K562 (cell line): ENCODE measurements around the gene TPD52L1. TPM values are rescaled to one million over a fixed set of nuclear protein-coding genes. Genes with fewer than 3 reads are reported as not detected.

Experiments used
- ATAC-seq: fragments of 200-7000 bp; cut with Tn5 transposase; 3 replicates; pipeline ENCODE4 v1.9.1; 2020; ENCODE audit warnings: moderate library complexity
- BruUV-seq: library from RNA; stranded (reverse); fragments of 400-500 nt; replicated peaks from 2 replicates; lab custom pipeline; 2021; lab: Mats Ljungman, UMichigan
- CTCF ChIA-PET: fragments of 300-600 bp; formaldehyde crosslinking; extraction: SDS; loops from one replicate; lab custom pipeline; 2021; ENCODE audit warnings: low intra/inter-chr PET ratio; lab: Yijun Ruan, JAX
- POLR2A ChIA-PET: fragments of 300-600, 350-650 bp; sonication (Branson Sonifier 250); formaldehyde crosslinking; extraction: SDS; loops from one replicate; lab custom pipeline; 2021; ENCODE audit warnings: antibody characterized with exemption, inconsistent platforms; lab: Yijun Ruan, JAX
- DNase-seq, 4 experiments: peaks; one replicate each; pipeline versions ENCODE4 v3.0.0 to v3.0.0-alpha.2; 2011 to 2018; ENCODE audit warnings: low spot score in 3 of 4, mixed read lengths in 3 of 4; ENCODE audit errors: extremely low read depth in 1 of 4
- FAIRE-seq: peaks from 2 replicates; lab custom pipeline; 2011; peaks lifted over from hg19 to GRCh38; lab: Jason Lieb, UNC
- H2AFZ ChIP-seq: 2 replicates; pipeline ENCODE4 v1.6.0; 2011; ENCODE audit warnings: low read depth, low read length, control low read depth, inconsistent platforms
- H3K27ac ChIP-seq: fragments of 200-600 bp; 3 replicates; pipeline ENCODE4 v1.8.0; 2011; ENCODE audit warnings: low read depth, mild to moderate bottlenecking, control low read depth, inconsistent platforms, low read length, moderate library complexity, mixed read lengths; ENCODE audit errors: extremely low read depth
- H3K27me3 ChIP-seq, 2 experiments: fragments of 300-600 bp in 1 of 2; 2 replicates in 1 of 2; 3 replicates in 1 of 2; pipeline versions ENCODE4 v1.6.0 to v1.8.0; 2011; ENCODE audit warnings: inconsistent platforms in 2 of 2, low read length in 2 of 2, mild to moderate bottlenecking in 1 of 2, mixed read lengths in 1 of 2, moderate library complexity in 1 of 2; ENCODE audit not compliant: control insufficient read depth in 2 of 2, insufficient read depth in 2 of 2
- H3K36me3 ChIP-seq: fragments of 300-600 bp; 3 replicates; pipeline ENCODE4 v1.8.0; 2011; ENCODE audit warnings: mild to moderate bottlenecking, low read length, inconsistent platforms; ENCODE audit not compliant: control insufficient read depth, insufficient read depth
- H3K4me1 ChIP-seq, 2 experiments: fragments of 200-600 bp in 1 of 2; replicated peaks in 1 of 2; 2 replicates in 1 of 2; 3 replicates in 1 of 2; pipeline versions ENCODE4 v1.5.1 to v1.8.0; 2011; ENCODE audit warnings: inconsistent platforms in 2 of 2, low read length in 2 of 2, mild to moderate bottlenecking in 1 of 2, mixed read lengths in 1 of 2, moderate library complexity in 1 of 2; ENCODE audit not compliant: control insufficient read depth in 2 of 2, insufficient read depth in 2 of 2
- H3K4me2 ChIP-seq: 2 replicates; pipeline ENCODE4 v1.6.1; 2011; ENCODE audit warnings: low read length, control low read depth, inconsistent platforms, mixed read lengths; ENCODE audit not compliant: insufficient read depth
- H3K4me3 ChIP-seq: fragments of 200-600 bp; sonication (generic), shearing (Covaris generic); 2 replicates; pipeline ENCODE4 v1.5.1; 2016; ENCODE audit warnings: control low read depth, inconsistent platforms
- H3K79me2 ChIP-seq: fragments of 200-600 bp; 3 replicates; pipeline ENCODE4 v1.8.0; 2011; ENCODE audit warnings: low read length, inconsistent platforms; ENCODE audit not compliant: control insufficient read depth, insufficient read depth
- H3K9ac ChIP-seq, 2 experiments: 2 replicates each; pipeline versions ENCODE4 v1.6.0 to v1.6.1; 2011; ENCODE audit warnings: low read depth in 2 of 2, low read length in 2 of 2, control low read depth in 1 of 2, inconsistent platforms in 1 of 2, mild to moderate bottlenecking in 1 of 2, mixed read lengths in 1 of 2; ENCODE audit not compliant: insufficient read depth in 1 of 2
- H3K9me1 ChIP-seq: one replicate; pipeline ENCODE4 v1.6.0; 2011; ENCODE audit warnings: inconsistent platforms, mild to moderate bottlenecking, low read length, moderate library complexity; ENCODE audit not compliant: control insufficient read depth, insufficient read depth
- H3K9me3 ChIP-seq: replicated peaks from 2 replicates; pipeline ENCODE4 v1.5.1; 2011; ENCODE audit warnings: low read depth, low read length, inconsistent platforms; ENCODE audit not compliant: control insufficient read depth, insufficient read depth
- H4K20me1 ChIP-seq: replicated peaks from 2 replicates; pipeline ENCODE4 v1.6.1; 2011; ENCODE audit warnings: low read length, inconsistent platforms, mixed read lengths; ENCODE audit not compliant: control insufficient read depth, insufficient read depth
- C11orf30 ChIP-seq: fragments of 450-650 bp; IDR thresholded peaks from 2 replicates; pipeline ENCODE4 v1.6.1; 2016; ENCODE audit warnings: low read depth, mild to moderate bottlenecking
- MAFF ChIP-seq: IDR thresholded peaks from 2 replicates; pipeline ENCODE4 v1.6.1; 2012; ENCODE audit warnings: low read length, improper control_type of control experiment
- MAFG ChIP-seq: fragments of 450-650 bp; conservative IDR thresholded peaks from 2 replicates; pipeline ENCODE4 v1.6.1; 2016; ENCODE audit warnings: missing genetic modification characterization, missing compliant biosample characterization
- MAFK ChIP-seq: IDR thresholded peaks from 2 replicates; pipeline ENCODE4 v1.6.1; 2011; ENCODE audit warnings: low read length, improper control_type of control experiment
- TFE3 ChIP-seq: fragments of 450-650 bp; formaldehyde crosslinking; IDR thresholded peaks from 2 replicates; pipeline ENCODE4 v1.4.0; 2020; ENCODE audit warnings: mild to moderate bottlenecking, mixed read lengths
- ZNF253 ChIP-seq: fragments of 250-450 bp; sonication (Bioruptor Pico); conservative IDR thresholded peaks from 2 replicates; pipeline ENCODE4 v1.6.1; 2021; ENCODE audit warnings: mild to moderate bottlenecking
- ZNF316 ChIP-seq: fragments of 450-650 bp; IDR thresholded peaks from 2 replicates; pipeline ENCODE4 v1.6.1; 2016
- WGBS: fragments of 100-300 bp; shearing (Covaris generic); methylation state at CpG from one replicate; pipeline ENCODE4 v1.1.6; 2016; ENCODE audit warnings: low coverage, mixed read lengths; ENCODE audit not compliant: insufficient coverage; ENCODE audit errors: missing lambda C conversion rate; 5-methylcytosine and 5-hydroxymethylcytosine counted together
- in situ Hi-C: fragments of 300-500 bp; cut with MboI; formaldehyde crosslinking; loops from 4 replicates; pipeline ENCODE4 v1.15.0; 2018; ENCODE audit warnings: inconsistent platforms, mixed read lengths
- intact Hi-C: fragments of 100-400 bp; cut with micrococcal nuclease; formaldehyde crosslinking; loops from 2 replicates; pipeline ENCODE4 v1.14.2; 2022
- polyA plus RNA-seq, 8 experiments: library from polyadenylated mRNA; depleted of rRNA in 4 of 8; stranded (reverse) in 5 of 8; unstranded in 3 of 8; fragments of >200 nt; fragmentation: Nextera tagmentation in 2 of 8; fragmentation: Illumina TruSeq in 1 of 8; extraction: Ambion mirVana in 2 of 8; extraction: Trizol in 1 of 8; gene quantifications; 2 replicates each; pipeline versions ENCODE4 v1.2.1 to v1.2.3, GENCODE V29; 2011 to 2014; ENCODE audit warnings: inconsistent platforms in 1 of 8, missing spikeins in 1 of 8
- total RNA-seq, 7 experiments: library from RNA; depleted of rRNA in 6 of 7; stranded (reverse); fragments of >200 nt in 6 of 7; fragmentation: Illumina TruSeq in 2 of 7; extraction: Trizol in 2 of 7; gene quantifications; 2 replicates each; pipeline versions ENCODE4 v1.2.1 to v1.2.3, GENCODE V29; 2011 to 2021; ENCODE audit warnings: low replicate concordance in 1 of 7

Gene TPD52L1
- total and polyA plus RNA-seq, 9 of the 15 experiments (the other 6 are each of a cell fraction or from before 2014, with no cell fraction given) = 12.9 to 149 (median 75.7) TPM

DNA sequence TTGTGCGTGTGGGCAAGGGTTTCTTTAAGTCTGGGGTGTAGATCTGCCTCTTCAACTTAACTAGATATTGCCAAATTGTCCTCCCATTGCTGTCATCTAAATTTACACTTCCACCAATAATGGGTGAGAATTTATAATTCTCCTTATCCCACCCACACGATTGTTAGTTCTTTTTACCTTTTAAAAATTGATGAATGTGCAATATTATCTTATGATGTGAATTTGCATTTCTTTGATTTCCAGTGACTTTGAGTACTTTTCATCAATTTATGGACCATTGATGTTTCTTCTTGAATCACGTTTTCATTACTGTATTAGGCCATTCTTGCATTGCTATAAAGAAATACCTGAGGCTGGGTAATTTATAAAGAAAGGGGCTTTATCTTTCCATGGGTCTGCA lies 17.2 kb upstream of the TPD52L1 start:
- CTCF ChIA-PET = no interaction called here
- Histone ChIP-seq H3K27me3 (no peaks in the 10 kb centered on the region), H3K9me3 (no peaks in the 10 kb centered on the region), H3K4me3 (no peak overlapping the region), H2AFZ (no peak overlapping the region), H3K4me2 (no peak overlapping the region), H4K20me1 (no peaks in the 10 kb centered on the region), H3K9me1 (no peaks in the 10 kb centered on the region), H3K36me3 (no peaks in the 10 kb centered on the region), H3K79me2 (no peaks in the 10 kb centered on the region), H3K4me1 (no peaks in the 10 kb centered on the region), H3K9ac (no peak overlapping the region), H3K27ac (no peak overlapping the region)
- 17% methylated on average over 3 of the region's 3 CpGs for WGBS
- DNase-seq = no peak
- TF ChIP-seq MAFG (tag) (peak; percentile 73), C11orf30 (peak; percentile 77), MAFK (peak; percentile 54), TFE3 (CRISPR knock-in tag) (no peak), ZNF316 (peak; percentile 86), ZNF253 (CRISPR knock-in tag) (no peak), MAFF (peak; percentile 68)
- no peak for ATAC-seq
- no TSS peak for BruUV-seq
- POLR2A ChIA-PET = no interaction called here
- FAIRE-seq = no peak
- in situ Hi-C loops (no loop called here), intact Hi-C loops (no loop called here)
